IMR-90 (cell line): Measurements from ENCODE around the gene RETN. TPM values are rescaled to one million over a fixed set of nuclear protein-coding genes. Genes with fewer than 3 reads are reported as not detected.

Source experiments
- ATAC-seq: fragments of 200-7000 bp; cut with Tn5 transposase; 2 replicates; pipeline ENCODE4 v1.9.1; 2020; ENCODE audit warnings: low read depth, mild to moderate bottlenecking, moderate library complexity
- BruUV-seq: library from RNA; stranded (reverse); fragments of 400-500 nt; replicated peaks from 2 replicates; lab custom pipeline; 2021; lab: Mats Ljungman, UMichigan
- CTCF ChIA-PET: fragments of 300-600 bp; formaldehyde crosslinking; extraction: SDS; loops from one replicate; lab custom pipeline; 2021; ENCODE audit warnings: antibody characterized with exemption; lab: Yijun Ruan, JAX
- POLR2A ChIA-PET: fragments of 300-600 bp; sonication (Branson Sonifier 250); formaldehyde crosslinking; loops from one replicate; lab custom pipeline; 2022; ENCODE audit warnings: antibody characterized with exemption; ENCODE audit not compliant: unreplicated experiment; lab: Charles Lee
- DNase-seq: peaks from one replicate; pipeline ENCODE4 v3.0.0; 2013
- H2AFZ ChIP-seq: replicated peaks from 2 replicates; pipeline ENCODE3; 2013; ENCODE audit warnings: low read length, mild to moderate bottlenecking; ENCODE audit not compliant: poor library complexity
- H2AK5ac ChIP-seq: 2 replicates; pipeline ENCODE4 v1.6.1; 2013; ENCODE audit warnings: low read depth, low read length, inconsistent platforms
- H2AK9ac ChIP-seq: replicated peaks from 2 replicates; pipeline ENCODE3; 2013; ENCODE audit warnings: mild to moderate bottlenecking, low read depth, low read length, moderate library complexity; ENCODE audit not compliant: poor library complexity
- H2BK120ac ChIP-seq: 2 replicates; pipeline ENCODE4 v1.6.1; 2013; ENCODE audit warnings: low read depth, low read length, inconsistent platforms
- H2BK15ac ChIP-seq: 3 replicates; pipeline ENCODE4 v1.6.1; 2013; ENCODE audit warnings: low read depth, low read length, inconsistent platforms
- H2BK20ac ChIP-seq: 2 replicates; pipeline ENCODE4 v1.6.1; 2013; ENCODE audit warnings: low read depth, mild to moderate bottlenecking, inconsistent platforms, low read length, moderate library complexity
- H2BK5ac ChIP-seq: 2 replicates; pipeline ENCODE4 v1.6.1; 2013; ENCODE audit warnings: mild to moderate bottlenecking, low read depth, low read length, inconsistent platforms; ENCODE audit not compliant: poor library complexity, severe bottlenecking
- H3K14ac ChIP-seq: replicated peaks from 2 replicates; pipeline ENCODE4 v1.6.1; 2013; ENCODE audit warnings: low read depth, low read length, inconsistent platforms
- H3K18ac ChIP-seq: 2 replicates; pipeline ENCODE4 v1.6.1; 2013; ENCODE audit warnings: low read depth, low read length, control low read depth
- H3K23ac ChIP-seq: 2 replicates; pipeline ENCODE4 v1.6.1; 2013; ENCODE audit warnings: low read depth, low read length, inconsistent platforms
- H3K27ac ChIP-seq: 2 replicates; pipeline ENCODE4 v1.5.1; 2013; ENCODE audit warnings: mild to moderate bottlenecking, control low read depth, low read length; ENCODE audit not compliant: insufficient read depth
- H3K27me3 ChIP-seq: 2 replicates; pipeline ENCODE4 v1.6.1; 2013; ENCODE audit warnings: low read length; ENCODE audit not compliant: control insufficient read depth, insufficient read depth
- H3K36me3 ChIP-seq: 2 replicates; pipeline ENCODE4 v1.6.1; 2013; ENCODE audit warnings: low read length, mixed read lengths; ENCODE audit not compliant: control insufficient read depth, insufficient read depth
- H3K4ac ChIP-seq: 2 replicates; pipeline ENCODE4 v1.6.1; 2013; ENCODE audit warnings: low read depth, low read length, inconsistent platforms
- H3K4me1 ChIP-seq: 2 replicates; pipeline ENCODE4 v1.6.1; 2013; ENCODE audit warnings: low read length, mixed read lengths; ENCODE audit not compliant: control insufficient read depth, insufficient read depth
- H3K4me2 ChIP-seq: 2 replicates; pipeline ENCODE4 v1.6.1; 2013; ENCODE audit warnings: low read depth, mild to moderate bottlenecking, control low read depth, low read length, moderate library complexity
- H3K4me3 ChIP-seq: 2 replicates; pipeline ENCODE4 v1.5.1; 2013; ENCODE audit warnings: low read depth, mild to moderate bottlenecking, control low read depth, low read length, moderate library complexity; ENCODE audit not compliant: insufficient read depth
- H3K56ac ChIP-seq: 2 replicates; pipeline ENCODE4 v1.6.1; 2013; ENCODE audit warnings: low read length, inconsistent platforms; ENCODE audit not compliant: insufficient read depth; ENCODE audit errors: extremely low read depth
- H3K79me1 ChIP-seq, 2 experiments: 2 replicates each; pipeline ENCODE4 v1.6.1; 2013; ENCODE audit warnings: low read length in 2 of 2, inconsistent platforms in 1 of 2, low read depth in 1 of 2
- H3K9ac ChIP-seq: 2 replicates; pipeline ENCODE4 v1.6.1; 2013; ENCODE audit warnings: low read depth, low read length, control low read depth
- H3K9me1 ChIP-seq: 2 replicates; pipeline ENCODE4 v1.6.1; 2013; ENCODE audit warnings: low read length, inconsistent platforms; ENCODE audit not compliant: insufficient read depth
- H3K9me3 ChIP-seq: 2 replicates; pipeline ENCODE4 v1.6.1; 2013; ENCODE audit warnings: low read length; ENCODE audit not compliant: control insufficient read depth, insufficient read depth
- H4K20me1 ChIP-seq: 2 replicates; pipeline ENCODE4 v1.6.1; 2013; ENCODE audit warnings: low read length, inconsistent platforms; ENCODE audit not compliant: insufficient read depth
- H4K5ac ChIP-seq: 2 replicates; pipeline ENCODE4 v1.6.1; 2013; ENCODE audit warnings: mild to moderate bottlenecking, low read depth, low read length, control low read depth
- H4K8ac ChIP-seq, 2 experiments: 2 replicates each; pipeline ENCODE4 v1.6.1; 2013; ENCODE audit warnings: low read depth in 2 of 2, low read length in 2 of 2, control low read depth in 1 of 2, inconsistent platforms in 1 of 2
- H4K91ac ChIP-seq: 2 replicates; pipeline ENCODE4 v1.6.1; 2013; ENCODE audit warnings: low read depth, low read length, inconsistent platforms; ENCODE audit not compliant: insufficient read depth
- CEBPB ChIP-seq: IDR thresholded peaks from 2 replicates; pipeline ENCODE4 v1.6.1; 2012; ENCODE audit warnings: low read depth, low read length, improper control_type of control experiment
- CTCF ChIP-seq: conservative IDR thresholded peaks from 2 replicates; pipeline ENCODE4 v1.5.1; 2012; ENCODE audit warnings: mild to moderate bottlenecking, low read depth, low read length, improper control_type of control experiment
- MAFK ChIP-seq: IDR thresholded peaks from 2 replicates; pipeline ENCODE4 v1.6.1; 2012; ENCODE audit warnings: low read depth, low read length, improper control_type of control experiment
- MAZ ChIP-seq: IDR thresholded peaks from 2 replicates; pipeline ENCODE4 v1.6.1; 2012; ENCODE audit warnings: low read depth, mild to moderate bottlenecking, low read length, improper control_type of control experiment, moderate library complexity, borderline replicate concordance
- MXI1 ChIP-seq: IDR thresholded peaks from 2 replicates; pipeline ENCODE4 v1.6.1; 2012; ENCODE audit warnings: low read depth, mild to moderate bottlenecking, low read length, moderate library complexity, borderline replicate concordance
- POLR2A ChIP-seq: IDR thresholded peaks from 2 replicates; pipeline ENCODE4 v1.6.1; 2012; ENCODE audit warnings: mild to moderate bottlenecking, low read depth, low read length
- RAD21 ChIP-seq: IDR thresholded peaks from 2 replicates; pipeline ENCODE4 v1.6.1; 2012; ENCODE audit warnings: low read length, improper control_type of control experiment
- RFX5 ChIP-seq: IDR thresholded peaks from 2 replicates; pipeline ENCODE4 v1.8.0; 2012; ENCODE audit warnings: low read depth, mild to moderate bottlenecking, low read length, moderate library complexity
- SMC3 ChIP-seq: fragments of 150-350 bp; IDR thresholded peaks from 2 replicates; pipeline ENCODE4 v1.6.1; 2016; ENCODE audit warnings: low read depth, mild to moderate bottlenecking, antibody characterized with exemption, low read length, moderate library complexity
- WGBS, 2 experiments: methylation state at CpG; one replicate each; pipeline versions ENCODE4 v1.1.5 to v1.1.7; 2013; ENCODE audit warnings: missing lambda C conversion rate in 2 of 2; ENCODE audit not compliant: insufficient read length in 1 of 2; ENCODE audit errors: extremely low coverage in 2 of 2; 5-methylcytosine and 5-hydroxymethylcytosine counted together
- dilution Hi-C: fragments of 300-500 bp; cut with HindIII; formaldehyde crosslinking; loops from one replicate; pipeline ENCODE4 v1.14.3; 2018; ENCODE audit warnings: low sequenced_read_pairs; ENCODE audit not compliant: unreplicated experiment
- in situ Hi-C: fragments of 300-500 bp; cut with MboI; formaldehyde crosslinking; loops from 3 replicates; pipeline ENCODE4 v1.14.3; 2019; ENCODE audit warnings: low sequenced_read_pairs, inconsistent platforms, mixed read lengths
- intact Hi-C: fragments of 100-400 bp; cut with micrococcal nuclease; formaldehyde crosslinking; loops from 2 replicates; pipeline ENCODE4 v1.10.0; 2022
- polyA plus RNA-seq, 3 experiments: library from polyadenylated mRNA; depleted of rRNA; stranded (reverse); fragments of >200 nt; gene quantifications; 2 replicates each; pipeline ENCODE4 v1.2.3, GENCODE V29; 2012; ENCODE audit warnings: low replicate concordance in 1 of 3
- total RNA-seq: library from RNA; depleted of rRNA; stranded (reverse); fragments of >200 nt; gene quantifications from 2 replicates; pipeline ENCODE4 v1.2.3, GENCODE V29; 2012

The RETN gene
- total and polyA plus RNA-seq, 2 of the 4 experiments (the other 2 are of a cell fraction) = not detected

- no peaks in the 10 kb centered on the region for H3K9me3 ChIP-seq
- no peak overlapping the region for H2BK15ac ChIP-seq
- DNase-seq = no peak
- H3K14ac ChIP-seq = no peak overlapping the region
- H4K8ac ChIP-seq = no peak overlapping the region
- H3K4me1 ChIP-seq = no peaks in the 10 kb centered on the region
- peaks cover 5% of the 10 kb centered on the region; the same call in 1 of the 2 replicates for H4K20me1 ChIP-seq
- dilution Hi-C loops (no loop called here), in situ Hi-C loops (no loop called here), intact Hi-C loops (no loop called here)
- no peak overlapping the region for H3K9ac ChIP-seq
- H3K27me3 ChIP-seq = peaks cover 3% of the 10 kb centered on the region; the same call in 1 of the 2 replicates
- no peaks in the 10 kb centered on the region for H3K36me3 ChIP-seq
- no peak overlapping the region for H3K4me2 ChIP-seq
- WGBS, 2 experiments = 81% methylated on average over 3 of the region's 8 CpGs; no CpG with 5 or more reads in 1 of the 2 experiments
- no peak overlapping the region for H3K4ac ChIP-seq
- ChIA-PET CTCF (no interaction called here), POLR2A (no interaction called here)
- no peak overlapping the region for H2BK20ac ChIP-seq
- no peak overlapping the region for H2BK120ac ChIP-seq
- H2AFZ ChIP-seq = no peak overlapping the region
- BruUV-seq = no TSS peak
- H4K91ac ChIP-seq = no peak overlapping the region
- H3K18ac ChIP-seq = no peak overlapping the region
- H3K9me1 ChIP-seq = peaks cover 7% of the 10 kb centered on the region; the same call in 1 of the 2 replicates
- H2AK9ac ChIP-seq = no peak overlapping the region
- no peak overlapping the region for H3K4me3 ChIP-seq
- H3K23ac ChIP-seq = no peak overlapping the region
- ATAC-seq = no peak
- TF ChIP-seq MXI1 (no peak), MAFK (no peak), CEBPB (no peak), SMC3 (no peak), RAD21 (no peak), CTCF (no peak), MAZ (no peak), POLR2A (no peak), RFX5 (no peak)
- H2BK5ac ChIP-seq = no peak overlapping the region
- H3K27ac ChIP-seq = no peak overlapping the region
- no peaks in the 10 kb centered on the region for H3K79me1 ChIP-seq
- no peak overlapping the region for H4K5ac ChIP-seq
- no peak overlapping the region for H3K56ac ChIP-seq
- no peak overlapping the region for H2AK5ac ChIP-seq
Measured at GRCh38 chr19:7643031-7643415, 25.8 kb upstream of the RETN start.
